ENCODE measurements around the gene ACBD3. TPM values are rescaled to one million over a fixed set of nuclear protein-coding genes. Genes with fewer than 3 reads are reported as not detected.
A peak's percentile ranks its signal among the peaks of the same experiment; 100 is the strongest.
"Not testable (repeated sequence)": the region's sequence is repeated elsewhere in the genome, so short reads cannot be mapped to it uniquely, and the experiment has no call there.

The ACBD3 gene
- total RNA-seq, 2 experiments from 2014 or later, result 26.5 to 28.3 TPM

GRCh38 chr1:226203240-226203639, 16.7 kb upstream of the ACBD3 start:
- Mint-ChIP-seq H3K4me3 (no peak overlapping the region), H3K36me3 (ENCODE audit: low read depth) (no peaks in the 10 kb centered on the region), H3K27ac (no peak overlapping the region), H3K9me3 (no peaks in the 10 kb centered on the region), H3K27me3 (peaks cover 24% of the 10 kb centered on the region), H3K4me1 (ENCODE audit: low read depth) (no peaks in the 10 kb centered on the region)
- Histone ChIP-seq H3K4me1 (ENCODE audit: insufficient read depth, low read length) (no peaks in the 10 kb centered on the region), H3K4me3 (ENCODE audit: low read length) (no peak overlapping the region), H3K9me3 (ENCODE audit: control insufficient read depth in 1 of 2, insufficient read depth in 1 of 2, low read length in 2 of 2) (no peaks in the 10 kb centered on the region), H3K27me3 (ENCODE audit: control insufficient read depth in 1 of 2, insufficient read depth in 2 of 2, low read length in 2 of 2) (no peaks in the 10 kb centered on the region), H3K36me3 (ENCODE audit: insufficient read depth, low read length) (no peaks in the 10 kb centered on the region), H3K27ac (ENCODE audit: low read depth in 1 of 2, low read length in 2 of 2) (no peak overlapping the region)
- ATAC-seq (ENCODE audit: poor library complexity), result no peak
- DNase-seq, result no peak
- intact Hi-C loops (cut with DNase I, micrococcal nuclease), result no loop called here
- POLR2A ChIA-PET, result no interaction called here
- CTCF ChIA-PET, result interaction anchor here (1.0 kb wide), 1 partner anchor 132 kb away, joined by 4 read pairs; no protein-coding TSS in a partner anchor
- no peak for TF ChIP-seq CTCF (IDR thresholded peaks at IDR 0.05)

GRCh38 chr1:226202666-226203065, 16.1 kb upstream of the ACBD3 start:
- CTCF ChIA-PET, result interaction anchor here (1.0 kb wide), 1 partner anchor 132 kb away, joined by 4 read pairs; no protein-coding TSS in a partner anchor

GRCh38 chr1:226202246-226202645, 15.7 kb upstream of the ACBD3 start:
- no peaks in the 10 kb centered on the region for H3K27me3 ChIP-seq (ENCODE audit: control insufficient read depth in 1 of 2, insufficient read depth in 2 of 2, low read length in 2 of 2)
- H3K4me3 Mint-ChIP-seq, result no peak overlapping the region
- no peaks in the 10 kb centered on the region for H3K36me3 ChIP-seq (ENCODE audit: insufficient read depth, low read length)
- no peaks in the 10 kb centered on the region for H3K4me1 ChIP-seq (ENCODE audit: insufficient read depth, low read length)
- no peak for DNase-seq
- no peaks in the 10 kb centered on the region for H3K36me3 Mint-ChIP-seq (ENCODE audit: low read depth)
- intact Hi-C loops (cut with DNase I, micrococcal nuclease), result no loop called here
- POLR2A ChIA-PET, result no interaction called here
- H3K27ac Mint-ChIP-seq, result no peak overlapping the region
- H3K9me3 ChIP-seq (ENCODE audit: control insufficient read depth in 1 of 2, insufficient read depth in 1 of 2, low read length in 2 of 2), result no peaks in the 10 kb centered on the region
- no peak overlapping the region for H3K4me3 ChIP-seq (ENCODE audit: low read length)
- no peak for TF ChIP-seq CTCF (IDR thresholded peaks at IDR 0.05)
- no peaks in the 10 kb centered on the region for H3K4me1 Mint-ChIP-seq (ENCODE audit: low read depth)
- CTCF ChIA-PET, result interaction anchor here (1.0 kb wide), 1 partner anchor 131 kb away, joined by 4 read pairs; no protein-coding TSS in a partner anchor
- H3K27me3 Mint-ChIP-seq, result peaks cover 25% of the 10 kb centered on the region
- H3K9me3 Mint-ChIP-seq, result no peaks in the 10 kb centered on the region
- H3K27ac ChIP-seq (ENCODE audit: low read depth in 1 of 2, low read length in 2 of 2), result no peak overlapping the region
- no peak for ATAC-seq (ENCODE audit: poor library complexity)

More at GRCh38 chr1:226202666-226203065, 16.1 kb upstream of the ACBD3 start:
- H3K4me1 Mint-ChIP-seq (ENCODE audit: low read depth); H3K27ac Mint-ChIP-seq; H3K4me3 ChIP-seq (ENCODE audit: low read length); DNase-seq; H3K36me3 ChIP-seq (ENCODE audit: insufficient read depth, low read length); ATAC-seq (ENCODE audit: poor library complexity); H3K9me3 Mint-ChIP-seq; intact Hi-C loops (cut with DNase I, micrococcal nuclease); H3K4me3 Mint-ChIP-seq; H3K27me3 ChIP-seq (ENCODE audit: control insufficient read depth in 1 of 2, insufficient read depth in 2 of 2, low read length in 2 of 2); H3K4me1 ChIP-seq (ENCODE audit: insufficient read depth, low read length); POLR2A ChIA-PET; H3K27ac ChIP-seq (ENCODE audit: low read depth in 1 of 2, low read length in 2 of 2); H3K9me3 ChIP-seq (ENCODE audit: control insufficient read depth in 1 of 2, insufficient read depth in 1 of 2, low read length in 2 of 2); H3K36me3 Mint-ChIP-seq (ENCODE audit: low read depth): not testable (repeated sequence)
- peaks cover 24% of the 10 kb centered on the region for H3K27me3 Mint-ChIP-seq

- no peak overlapping the region for H3K4me3 Mint-ChIP-seq
- Histone ChIP-seq H3K9me3 (ENCODE audit: control insufficient read depth in 1 of 2, insufficient read depth in 1 of 2, low read length in 2 of 2) (no peaks in the 10 kb centered on the region), H3K27ac (ENCODE audit: low read depth in 1 of 2, low read length in 2 of 2) (no peak overlapping the region), H3K4me1 (ENCODE audit: insufficient read depth, low read length) (no peaks in the 10 kb centered on the region), H3K4me3 (ENCODE audit: low read length) (no peak overlapping the region), H3K36me3 (ENCODE audit: insufficient read depth, low read length) (no peaks in the 10 kb centered on the region), H3K27me3 (ENCODE audit: control insufficient read depth in 1 of 2, insufficient read depth in 2 of 2, low read length in 2 of 2) (no peaks in the 10 kb centered on the region)
- CTCF ChIA-PET, result no interaction called here
- no peaks in the 10 kb centered on the region for H3K4me1 Mint-ChIP-seq (ENCODE audit: low read depth)
- ATAC-seq (ENCODE audit: poor library complexity) (no peak), DNase-seq (peak in 1 of 14 experiments; percentile 15)
- no peaks in the 10 kb centered on the region for H3K9me3 Mint-ChIP-seq
- H3K36me3 Mint-ChIP-seq (ENCODE audit: low read depth), result no peaks in the 10 kb centered on the region
- POLR2A ChIA-PET, result no interaction called here
- H3K27me3 Mint-ChIP-seq, result peaks cover 29% of the 10 kb centered on the region
- TF ChIP-seq CTCF (IDR thresholded peaks at IDR 0.05), result no peak
- intact Hi-C loops (cut with DNase I, micrococcal nuclease), result no loop called here
- no peak overlapping the region for H3K27ac Mint-ChIP-seq
Measured at GRCh38 chr1:226201029-226201593, 14.6 kb upstream of the ACBD3 start.

Measured in CD4-positive, alpha-beta T cell (primary cell).